Measurements from ENCODE around the gene CRYGB. TPM values are rescaled to one million over a fixed set of nuclear protein-coding genes. Genes with fewer than 3 reads are reported as not detected.

CRYGB gene
- total RNA-seq, 1 donor from 2014 or later = not detected

DNA sequence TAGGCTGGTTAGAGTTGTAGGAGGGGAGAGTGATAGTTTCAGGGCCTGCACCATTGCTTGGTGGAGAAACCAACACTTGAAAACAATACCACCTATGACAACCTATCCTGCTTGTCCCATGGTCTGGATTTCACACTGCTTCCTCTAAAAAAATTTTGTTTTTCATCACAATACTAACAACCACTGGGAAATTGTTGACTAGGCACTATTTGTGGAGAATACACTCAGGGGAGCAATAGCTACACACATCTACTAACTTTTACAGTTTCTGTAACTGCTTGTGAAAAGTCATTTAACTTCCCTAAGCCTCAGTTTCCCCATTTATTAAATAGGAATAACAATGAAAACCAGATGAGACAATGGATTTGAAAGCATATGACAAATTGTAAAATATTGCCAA, 4.1 kb upstream of the CRYGB start:
- no peaks in the 10 kb centered on the region for H3K36me3 Mint-ChIP-seq (ENCODE audit: insufficient read depth)
- H3K27ac Mint-ChIP-seq = no peak overlapping the region
- TF ChIP-seq, protein P1, sequence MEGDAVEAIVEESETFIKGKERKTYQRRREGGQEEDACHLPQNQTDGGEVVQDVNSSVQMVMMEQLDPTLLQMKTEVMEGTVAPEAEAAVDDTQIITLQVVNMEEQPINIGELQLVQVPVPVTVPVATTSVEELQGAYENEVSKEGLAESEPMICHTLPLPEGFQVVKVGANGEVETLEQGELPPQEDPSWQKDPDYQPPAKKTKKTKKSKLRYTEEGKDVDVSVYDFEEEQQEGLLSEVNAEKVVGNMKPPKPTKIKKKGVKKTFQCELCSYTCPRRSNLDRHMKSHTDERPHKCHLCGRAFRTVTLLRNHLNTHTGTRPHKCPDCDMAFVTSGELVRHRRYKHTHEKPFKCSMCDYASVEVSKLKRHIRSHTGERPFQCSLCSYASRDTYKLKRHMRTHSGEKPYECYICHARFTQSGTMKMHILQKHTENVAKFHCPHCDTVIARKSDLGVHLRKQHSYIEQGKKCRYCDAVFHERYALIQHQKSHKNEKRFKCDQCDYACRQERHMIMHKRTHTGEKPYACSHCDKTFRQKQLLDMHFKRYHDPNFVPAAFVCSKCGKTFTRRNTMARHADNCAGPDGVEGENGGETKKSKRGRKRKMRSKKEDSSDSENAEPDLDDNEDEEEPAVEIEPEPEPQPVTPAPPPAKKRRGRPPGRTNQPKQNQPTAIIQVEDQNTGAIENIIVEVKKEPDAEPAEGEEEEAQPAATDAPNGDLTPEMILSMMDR (IDR thresholded peaks at IDR 0.05; ENCODE audit: unreplicated experiment) = no peak
- H3K4me1 Mint-ChIP-seq (ENCODE audit: low read depth) = no peaks in the 10 kb centered on the region
- DNase-seq (ENCODE audit: low spot score, unreplicated experiment) = no peak
- H3K4me3 Mint-ChIP-seq (ENCODE audit: low read depth) = no peak overlapping the region
- peaks cover 10% of the 10 kb centered on the region for H3K9me3 Mint-ChIP-seq (ENCODE audit: low read depth)
- no peaks in the 10 kb centered on the region for H3K27me3 Mint-ChIP-seq

DNA sequence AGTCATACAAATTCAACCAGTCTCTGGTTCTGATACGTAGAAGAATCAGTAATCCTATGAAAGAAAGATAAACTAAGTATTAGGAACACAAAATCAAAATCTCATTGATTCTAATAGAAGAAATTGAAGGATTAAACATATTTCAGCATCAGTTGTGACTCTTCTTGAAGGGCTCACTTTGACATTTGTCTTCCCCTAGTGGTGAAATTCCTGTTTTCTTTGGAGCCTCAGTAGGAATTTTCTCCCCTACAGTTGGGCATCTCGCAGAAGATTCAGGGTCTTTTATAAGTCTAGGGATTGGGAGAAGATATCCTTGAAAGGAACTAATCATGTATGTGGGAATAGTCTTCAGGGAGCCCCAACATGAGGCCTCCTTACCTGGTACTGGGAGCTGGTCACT, 2.8 kb upstream of the CRYGB start:
- TF ChIP-seq, protein P1 (IDR thresholded peaks at IDR 0.05; ENCODE audit: unreplicated experiment) = peak; percentile 38
- H3K4me1 Mint-ChIP-seq (ENCODE audit: low read depth) = no peaks in the 10 kb centered on the region

DNA sequence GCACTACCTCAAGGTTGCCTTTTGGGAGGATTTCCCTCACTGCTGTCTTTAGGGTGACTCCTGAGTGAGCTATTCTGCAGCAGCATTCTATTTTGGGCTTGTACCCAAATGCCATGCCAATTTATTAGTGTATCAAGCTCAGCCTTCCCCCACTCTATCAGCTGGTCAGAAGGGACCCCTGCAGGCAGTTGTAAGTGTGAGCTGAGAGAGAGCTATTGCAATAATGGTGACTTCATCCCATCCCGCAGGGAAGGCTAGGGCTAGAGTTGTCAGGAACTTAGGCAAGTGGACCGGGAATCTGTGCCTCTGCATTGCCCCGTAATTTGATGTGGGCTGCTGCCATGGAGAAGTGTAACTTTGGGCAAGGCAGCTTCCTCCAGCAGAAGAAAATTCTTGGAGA, 1.8 kb upstream of the CRYGB start:
- Mint-ChIP-seq H3K36me3 (ENCODE audit: insufficient read depth) (no peaks in the 10 kb centered on the region), H3K27ac (no peak overlapping the region), H3K9me3 (ENCODE audit: low read depth) (peaks cover 10% of the 10 kb centered on the region), H3K4me3 (ENCODE audit: low read depth) (no peak overlapping the region), H3K27me3 (no peaks in the 10 kb centered on the region), H3K4me1 (ENCODE audit: low read depth) (peaks cover 7% of the 10 kb centered on the region)
- no peak for DNase-seq (ENCODE audit: low spot score, unreplicated experiment)
- TF ChIP-seq, protein P1 (IDR thresholded peaks at IDR 0.05; ENCODE audit: unreplicated experiment) = no peak

More for the DNA sequence above, 2.8 kb upstream of the CRYGB start:
- H3K36me3 Mint-ChIP-seq (ENCODE audit: insufficient read depth) = no peaks in the 10 kb centered on the region
- no peaks in the 10 kb centered on the region for H3K27me3 Mint-ChIP-seq
- no peak overlapping the region for H3K27ac Mint-ChIP-seq
- DNase-seq (ENCODE audit: low spot score, unreplicated experiment) = no peak
- peaks cover 10% of the 10 kb centered on the region for H3K9me3 Mint-ChIP-seq (ENCODE audit: low read depth)
- H3K4me3 Mint-ChIP-seq (ENCODE audit: low read depth) = no peak overlapping the region

DNA sequence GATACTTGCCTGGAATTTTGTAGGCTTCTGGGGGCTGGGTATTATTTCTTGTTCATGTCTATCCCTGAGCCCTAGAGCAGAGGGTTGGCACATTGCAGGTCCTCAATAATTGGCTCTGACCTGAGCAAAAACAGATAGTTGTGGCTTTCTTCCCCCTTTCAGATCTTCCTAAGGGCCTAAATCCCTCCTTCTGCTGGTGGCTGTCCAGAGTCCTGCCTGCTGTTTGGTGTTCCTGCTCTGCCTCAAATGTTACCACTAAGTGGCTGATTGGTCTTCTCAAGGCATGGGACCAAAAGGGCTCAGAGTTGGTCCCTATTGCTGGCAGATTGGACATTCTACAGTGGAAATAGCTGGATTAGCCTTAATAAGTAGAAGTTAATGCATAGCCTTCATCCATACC, 1.1 kb upstream of the CRYGB start:
- H3K9me3 Mint-ChIP-seq (ENCODE audit: low read depth) = peaks cover 10% of the 10 kb centered on the region
- peaks cover 9% of the 10 kb centered on the region for H3K4me1 Mint-ChIP-seq (ENCODE audit: low read depth)
- no peak overlapping the region for H3K4me3 Mint-ChIP-seq (ENCODE audit: low read depth)
- TF ChIP-seq, protein P1 (IDR thresholded peaks at IDR 0.05; ENCODE audit: unreplicated experiment) = no peak
- no peak overlapping the region for H3K27ac Mint-ChIP-seq
- DNase-seq (ENCODE audit: low spot score, unreplicated experiment) = no peak
- H3K27me3 Mint-ChIP-seq = no peaks in the 10 kb centered on the region
- H3K36me3 Mint-ChIP-seq (ENCODE audit: insufficient read depth) = no peaks in the 10 kb centered on the region

DNA sequence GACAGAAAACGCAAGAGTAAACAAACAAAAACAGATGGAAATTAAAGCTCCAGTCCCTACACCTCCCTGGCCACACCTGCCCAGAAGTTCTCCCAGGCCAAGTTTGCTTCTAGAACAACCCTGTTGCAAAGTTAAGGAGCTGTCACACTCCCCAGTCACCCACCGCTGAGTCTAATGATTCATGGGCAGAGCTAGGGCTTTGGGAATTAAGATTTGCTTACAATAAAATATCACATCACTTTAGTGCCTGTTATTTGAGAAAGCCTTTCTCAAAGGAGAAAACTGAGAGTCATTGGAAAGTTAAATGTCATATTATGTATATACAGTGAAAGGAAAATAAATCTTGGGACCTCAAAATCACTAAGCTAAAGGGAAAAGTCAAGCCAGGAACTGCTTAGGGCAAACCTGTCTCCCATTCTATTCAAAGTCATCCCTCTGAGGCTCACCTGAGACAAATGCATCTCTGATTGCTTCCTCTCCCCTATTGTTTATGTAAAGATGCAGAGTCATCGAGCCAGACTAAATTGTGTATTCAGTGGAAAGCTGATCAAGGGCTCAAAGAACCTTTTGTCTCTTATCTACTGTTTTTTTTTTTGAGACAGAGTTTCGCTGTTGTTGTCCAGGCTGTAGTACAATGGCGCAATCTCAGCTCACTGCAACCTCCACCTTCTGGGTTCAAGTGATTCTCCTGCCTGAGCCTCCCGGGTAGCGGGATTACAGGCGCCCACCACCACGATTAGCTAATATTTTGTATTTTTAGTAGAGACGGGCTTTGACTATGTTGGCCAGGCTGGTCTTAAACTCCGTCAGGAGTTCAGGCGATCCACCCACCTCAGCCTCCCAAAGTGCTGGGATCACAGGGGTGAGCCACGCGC, 2.8 kb downstream of the CRYGB start:
- Mint-ChIP-seq H3K36me3 (ENCODE audit: insufficient read depth) (no peaks in the 10 kb centered on the region), H3K4me1 (ENCODE audit: low read depth) (peaks cover 9% of the 10 kb centered on the region), H3K27me3 (no peaks in the 10 kb centered on the region), H3K9me3 (ENCODE audit: low read depth) (peaks cover 3% of the 10 kb centered on the region), H3K27ac (peak overlapping the region; percentile 78), H3K4me3 (ENCODE audit: low read depth) (no peak overlapping the region)
- DNase-seq (ENCODE audit: low spot score, unreplicated experiment) = no peak
- TF ChIP-seq, protein P1 (IDR thresholded peaks at IDR 0.05; ENCODE audit: unreplicated experiment) = no peak

All from progenitor cell of endocrine pancreas (in vitro differentiated cells).